Measurements from ENCODE around the gene NOL4L. TPM values are rescaled to one million over a fixed set of nuclear protein-coding genes. Genes with fewer than 3 reads are reported as not detected.

Gene NOL4L
- total RNA-seq, 4 donors from 2014 or later: 18.5 to 29.9 (median 24.8) TPM

GRCh38 chr20:32606107-32606506, 21.0 kb upstream of the NOL4L start:
- no peaks in the 10 kb centered on the region for H3K9me3 ChIP-seq
- H3K27me3 ChIP-seq: no peaks in the 10 kb centered on the region
- intact Hi-C loops (cut with DNase I): no loop called here
- WGBS, 2 donors: 62 to 78% methylated on average over 8 of the region's 8 CpGs
- DNase-seq: no peak
- H3K4me3 ChIP-seq (replicated peaks in 1 of 3): no peak overlapping the region
- no peak overlapping the region for H3K27ac ChIP-seq
- H3K36me3 ChIP-seq: no peaks in the 10 kb centered on the region
- TF ChIP-seq POLR2A (IDR thresholded peaks at IDR 0.05) (no peak), CTCF (IDR thresholded peaks at IDR 0.05) (no peak)
- H3K4me1 ChIP-seq: no peaks in the 10 kb centered on the region

- Histone ChIP-seq H3K27ac (no peak overlapping the region), H3K27me3 (no peaks in the 10 kb centered on the region), H3K4me3 (replicated peaks in 1 of 3) (no peak overlapping the region), H3K36me3 (no peaks in the 10 kb centered on the region), H3K9me3 (no peaks in the 10 kb centered on the region), H3K4me1 (no peaks in the 10 kb centered on the region)
- 36 to 51% methylated on average over 11 to 12 of the region's 12 CpGs for WGBS, 2 donors
- intact Hi-C loops (cut with DNase I): no loop called here
- TF ChIP-seq CTCF (IDR thresholded peaks at IDR 0.05) (no peak), POLR2A (IDR thresholded peaks at IDR 0.05) (no peak)
- DNase-seq: no peak
Measured at GRCh38 chr20:32605167-32605656, 20.1 kb upstream of the NOL4L start.

GRCh38 chr20:32603046-32603726, 18.1 kb upstream of the NOL4L start:
- Histone ChIP-seq H3K4me1 (no peaks in the 10 kb centered on the region), H3K36me3 (no peaks in the 10 kb centered on the region), H3K27me3 (no peaks in the 10 kb centered on the region), H3K27ac (no peak overlapping the region), H3K4me3 (replicated peaks in 1 of 3) (no peak overlapping the region), H3K9me3 (no peaks in the 10 kb centered on the region)
- intact Hi-C loops (cut with DNase I): no loop called here
- WGBS, 2 donors: 89 to 92% methylated on average over 16 to 17 of the region's 18 CpGs
- no peak for TF ChIP-seq POLR2A (IDR thresholded peaks at IDR 0.05)
- TF ChIP-seq CTCF (IDR thresholded peaks at IDR 0.05): no peak
- no peak for DNase-seq

GRCh38 chr20:32602273-32602672, 17.1 kb upstream of the NOL4L start:
- no peak for TF ChIP-seq CTCF (IDR thresholded peaks at IDR 0.05)
- no peaks in the 10 kb centered on the region for H3K36me3 ChIP-seq
- no peak overlapping the region for H3K27ac ChIP-seq
- H3K27me3 ChIP-seq: no peaks in the 10 kb centered on the region
- H3K4me1 ChIP-seq: no peaks in the 10 kb centered on the region
- no peak overlapping the region for H3K4me3 ChIP-seq (replicated peaks in 1 of 3)
- H3K9me3 ChIP-seq: no peaks in the 10 kb centered on the region
- DNase-seq: no peak
- WGBS, 2 donors: 85 to 86% methylated on average over 11 of the region's 11 CpGs
- intact Hi-C loops (cut with DNase I): no loop called here

- no peak for DNase-seq
- TF ChIP-seq CTCF (IDR thresholded peaks at IDR 0.05) (no peak), POLR2A (IDR thresholded peaks at IDR 0.05) (no peak)
- H3K4me1 ChIP-seq: no peaks in the 10 kb centered on the region
- no peak overlapping the region for H3K27ac ChIP-seq
- H3K9me3 ChIP-seq: no peaks in the 10 kb centered on the region
- intact Hi-C loops (cut with DNase I): no loop called here
- H3K27me3 ChIP-seq: no peaks in the 10 kb centered on the region
- 90 to 91% methylated on average over 5 of the region's 7 CpGs for WGBS, 2 donors
- H3K36me3 ChIP-seq: no peaks in the 10 kb centered on the region
- H3K4me3 ChIP-seq (replicated peaks in 1 of 3): no peak overlapping the region
Measured at GRCh38 chr20:32600681-32601237, 15.6 kb upstream of the NOL4L start.

All from thyroid gland (tissue), 4 donors.